ENCODE data around the gene BCL2L13.

The BCL2L13 gene

GRCh38 chr22:17775781-17776465 is 137.4 kb downstream of the BCL2L13 start:
- Histone ChIP-seq H3K4me1 (ENCODE audit: control insufficient read depth, insufficient read depth, low read depth, low read length) (peaks cover 34% of the 10 kb centered on the region), H3K23ac (ENCODE audit: low read length in 2 of 2) (no peak overlapping the region), H4K8ac (ENCODE audit: low read length) (no peak overlapping the region), H3K27me3 (ENCODE audit: control insufficient read depth in 1 of 2, insufficient read depth in 1 of 2, low read length in 2 of 2) (peaks cover 0 to 10% of the 10 kb centered on the region in 2 experiments), H3K18ac (ENCODE audit: low read depth in 1 of 2, low read length in 2 of 2) (no peak overlapping the region), H3K79me1 (replicated peaks; ENCODE audit: low read length, poor library complexity, severe bottlenecking) (peaks cover 12% of the 10 kb centered on the region), H2BK15ac (ENCODE audit: low read depth, poor library complexity, severe bottlenecking) (no peak overlapping the region), H3K27ac (ENCODE audit: low read length, poor library complexity, severe bottlenecking) (no peak overlapping the region), H2AK5ac (ENCODE audit: low read length, severe bottlenecking) (no peak overlapping the region), H4K91ac (ENCODE audit: low read length) (no peak overlapping the region), H3K4me3 (ENCODE audit: insufficient read depth in 1 of 2, low read depth in 1 of 2, low read length in 2 of 2) (no peak overlapping the region), H3K9me3 (ENCODE audit: control insufficient read depth, low read length) (no peaks in the 10 kb centered on the region), H2AFZ (ENCODE audit: low read depth, low read length) (no peak overlapping the region), H3K36me3 (ENCODE audit: control insufficient read depth in 1 of 2, insufficient read depth in 2 of 2, low read depth in 1 of 2, low read length in 2 of 2) (peaks cover 0 to 4% of the 10 kb centered on the region in 2 experiments), H3K4me2 (ENCODE audit: low read length, poor library complexity, severe bottlenecking) (no peak overlapping the region), H3K9ac (ENCODE audit: low read length) (no peak overlapping the region), H2BK5ac (ENCODE audit: low read depth, low read length, poor library complexity, severe bottlenecking) (no peak overlapping the region), H2BK12ac (ENCODE audit: low read length in 2 of 2) (no peak overlapping the region), H3K14ac (ENCODE audit: low read length in 2 of 2) (no peak overlapping the region), H2BK120ac (ENCODE audit: low read depth, low read length) (no peak overlapping the region), H3K4ac (ENCODE audit: low read depth in 1 of 2, low read length in 2 of 2) (no peak overlapping the region)
- 95% methylated on average over 9 of the region's 10 CpGs for WGBS
- DNase-seq = no peak

- Histone ChIP-seq H3K18ac (ENCODE audit: low read depth in 1 of 2, low read length in 2 of 2) (no peak overlapping the region), H3K14ac (ENCODE audit: low read length in 2 of 2) (no peak overlapping the region), H2BK12ac (ENCODE audit: low read length in 2 of 2) (no peak overlapping the region), H4K8ac (ENCODE audit: low read length) (no peak overlapping the region), H2AFZ (ENCODE audit: low read depth, low read length) (no peak overlapping the region), H2BK5ac (ENCODE audit: low read depth, low read length, poor library complexity, severe bottlenecking) (no peak overlapping the region), H2AK5ac (ENCODE audit: low read length, severe bottlenecking) (no peak overlapping the region), H3K36me3 (ENCODE audit: control insufficient read depth in 1 of 2, insufficient read depth in 2 of 2, low read depth in 1 of 2, low read length in 2 of 2) (no peaks in the 10 kb centered on the region), H4K91ac (ENCODE audit: low read length) (no peak overlapping the region), H3K4me1 (ENCODE audit: control insufficient read depth, insufficient read depth, low read depth, low read length) (peaks cover 39% of the 10 kb centered on the region), H2BK120ac (ENCODE audit: low read depth, low read length) (no peak overlapping the region), H3K27me3 (ENCODE audit: control insufficient read depth in 1 of 2, insufficient read depth in 1 of 2, low read length in 2 of 2) (peaks cover 0 to 14% of the 10 kb centered on the region in 2 experiments), H3K4me3 (ENCODE audit: insufficient read depth in 1 of 2, low read depth in 1 of 2, low read length in 2 of 2) (no peak overlapping the region), H3K9me3 (ENCODE audit: control insufficient read depth, low read length) (no peaks in the 10 kb centered on the region), H3K27ac (ENCODE audit: low read length, poor library complexity, severe bottlenecking) (no peak overlapping the region), H3K4me2 (ENCODE audit: low read length, poor library complexity, severe bottlenecking) (no peak overlapping the region), H3K79me1 (replicated peaks; ENCODE audit: low read length, poor library complexity, severe bottlenecking) (peaks cover 8% of the 10 kb centered on the region), H3K4ac (ENCODE audit: low read depth in 1 of 2, low read length in 2 of 2) (no peak overlapping the region), H3K23ac (ENCODE audit: low read length in 2 of 2) (no peak overlapping the region), H2BK15ac (ENCODE audit: low read depth, poor library complexity, severe bottlenecking) (no peak overlapping the region), H3K9ac (ENCODE audit: low read length) (peak overlapping the region; percentile 20)
- WGBS = 84% methylated on average over 27 of the region's 27 CpGs
- DNase-seq = no peak
Observed at GRCh38 chr22:17777005-17777716, 138.6 kb downstream of the BCL2L13 start.

- Histone ChIP-seq H3K27me3 (ENCODE audit: control insufficient read depth in 1 of 2, insufficient read depth in 1 of 2, low read length in 2 of 2) (peaks cover 0 to 14% of the 10 kb centered on the region in 2 experiments), H3K4me3 (ENCODE audit: insufficient read depth in 1 of 2, low read depth in 1 of 2, low read length in 2 of 2) (no peak overlapping the region), H2AFZ (ENCODE audit: low read depth, low read length) (no peak overlapping the region), H3K36me3 (ENCODE audit: control insufficient read depth in 1 of 2, insufficient read depth in 2 of 2, low read depth in 1 of 2, low read length in 2 of 2) (no peaks in the 10 kb centered on the region), H3K4me1 (ENCODE audit: control insufficient read depth, insufficient read depth, low read depth, low read length) (peaks cover 38% of the 10 kb centered on the region), H3K23ac (ENCODE audit: low read length in 2 of 2) (no peak overlapping the region), H4K91ac (ENCODE audit: low read length) (no peak overlapping the region), H3K9me3 (ENCODE audit: control insufficient read depth, low read length) (no peaks in the 10 kb centered on the region), H3K27ac (ENCODE audit: low read length, poor library complexity, severe bottlenecking) (no peak overlapping the region), H3K18ac (ENCODE audit: low read depth in 1 of 2, low read length in 2 of 2) (no peak overlapping the region), H3K79me1 (replicated peaks; ENCODE audit: low read length, poor library complexity, severe bottlenecking) (peaks cover 4% of the 10 kb centered on the region), H2BK120ac (ENCODE audit: low read depth, low read length) (no peak overlapping the region), H3K9ac (ENCODE audit: low read length) (peak overlapping the region; percentile 20), H3K4me2 (ENCODE audit: low read length, poor library complexity, severe bottlenecking) (no peak overlapping the region), H3K14ac (ENCODE audit: low read length in 2 of 2) (no peak overlapping the region), H2BK15ac (ENCODE audit: low read depth, poor library complexity, severe bottlenecking) (no peak overlapping the region), H2AK5ac (ENCODE audit: low read length, severe bottlenecking) (no peak overlapping the region), H2BK12ac (ENCODE audit: low read length in 2 of 2) (no peak overlapping the region), H3K4ac (ENCODE audit: low read depth in 1 of 2, low read length in 2 of 2) (no peak overlapping the region), H4K8ac (ENCODE audit: low read length) (no peak overlapping the region), H2BK5ac (ENCODE audit: low read depth, low read length, poor library complexity, severe bottlenecking) (no peak overlapping the region)
- no peak for DNase-seq
- WGBS = 77% methylated on average over 4 of the region's 6 CpGs
Observed at GRCh38 chr22:17777717-17778044, 139.1 kb downstream of the BCL2L13 start.

GRCh38 chr22:17778412-17778976 is 139.9 kb downstream of the BCL2L13 start:
- DNase-seq = no peak
- no peak overlapping the region for H3K4me2 ChIP-seq (ENCODE audit: low read length, poor library complexity, severe bottlenecking)
- no peaks in the 10 kb centered on the region for H3K36me3 ChIP-seq (ENCODE audit: control insufficient read depth in 1 of 2, insufficient read depth in 2 of 2, low read depth in 1 of 2, low read length in 2 of 2)
- H4K91ac ChIP-seq (ENCODE audit: low read length) = no peak overlapping the region
- no peak overlapping the region for H3K14ac ChIP-seq (ENCODE audit: low read length in 2 of 2)
- no peaks in the 10 kb centered on the region for H3K9me3 ChIP-seq (ENCODE audit: control insufficient read depth, low read length)
- no peak overlapping the region for H2BK12ac ChIP-seq (ENCODE audit: low read length in 2 of 2)
- H3K18ac ChIP-seq (ENCODE audit: low read depth in 1 of 2, low read length in 2 of 2) = no peak overlapping the region
- H2BK120ac ChIP-seq (ENCODE audit: low read depth, low read length) = no peak overlapping the region
- no peak overlapping the region for H3K4me3 ChIP-seq (ENCODE audit: insufficient read depth in 1 of 2, low read depth in 1 of 2, low read length in 2 of 2)
- no peak overlapping the region for H2BK5ac ChIP-seq (ENCODE audit: low read depth, low read length, poor library complexity, severe bottlenecking)
- no peak overlapping the region for H3K9ac ChIP-seq (ENCODE audit: low read length)
- H4K8ac ChIP-seq (ENCODE audit: low read length) = no peak overlapping the region
- WGBS = 93% methylated on average over 23 of the region's 23 CpGs
- no peak overlapping the region for H2AFZ ChIP-seq (ENCODE audit: low read depth, low read length)
- H3K27me3 ChIP-seq (ENCODE audit: control insufficient read depth in 1 of 2, insufficient read depth in 1 of 2, low read length in 2 of 2) = peaks cover 0 to 14% of the 10 kb centered on the region in 2 experiments
- H2BK15ac ChIP-seq (ENCODE audit: low read depth, poor library complexity, severe bottlenecking) = no peak overlapping the region
- peaks cover under 1% of the 10 kb centered on the region for H3K79me1 ChIP-seq (replicated peaks; ENCODE audit: low read length, poor library complexity, severe bottlenecking)
- H2AK5ac ChIP-seq (ENCODE audit: low read length, severe bottlenecking) = no peak overlapping the region
- H3K4me1 ChIP-seq (ENCODE audit: control insufficient read depth, insufficient read depth, low read depth, low read length) = peaks cover 30% of the 10 kb centered on the region
- H3K23ac ChIP-seq (ENCODE audit: low read length in 2 of 2) = no peak overlapping the region
- no peak overlapping the region for H3K4ac ChIP-seq (ENCODE audit: low read depth in 1 of 2, low read length in 2 of 2)
- no peak overlapping the region for H3K27ac ChIP-seq (ENCODE audit: low read length, poor library complexity, severe bottlenecking)
